Naive thymus-derived CD4-positive, alpha-beta T cell (primary cell): ENCODE measurements around the gene ZC3H14. TPM values are rescaled to one million over a fixed set of nuclear protein-coding genes. Genes with fewer than 3 reads are reported as not detected.

Source experiments
- ATAC-seq: fragments of 150-1000 bp; cut with Tn5 transposase; 2 replicates; pipeline ENCODE4 v1.10.0; 2021; ENCODE audit warnings: mild to moderate bottlenecking, moderate library complexity
- CTCF ChIA-PET: fragments of 350-600 bp; sonication (Branson Sonifier 250); formaldehyde crosslinking; loops from one replicate; lab custom pipeline; 2021; ENCODE audit warnings: antibody characterized with exemption; lab: Charles Lee
- POLR2A ChIA-PET: fragments of 350-600 bp; sonication (Branson Sonifier 250); formaldehyde crosslinking; loops from one replicate; lab custom pipeline; 2021; ENCODE audit warnings: antibody characterized with exemption, inconsistent platforms; lab: Charles Lee
- DNase-seq, 9 donors: peaks; one replicate each; pipeline versions ENCODE4 v3.0.0 to v3.0.0-alpha.2; 2020 to 2022; ENCODE audit warnings: mixed read lengths in 1 of 9
- H3K27ac ChIP-seq: one replicate; pipeline ENCODE4 v1.7.0; 2013; ENCODE audit warnings: mild to moderate bottlenecking, low read depth, low read length, moderate library complexity
- H3K27me3 ChIP-seq, 2 donors: one replicate each; pipeline ENCODE4 v1.7.0; 2013; ENCODE audit warnings: low read length in 2 of 2, mild to moderate bottlenecking in 2 of 2, moderate library complexity in 2 of 2; ENCODE audit not compliant: control insufficient read depth in 2 of 2, insufficient read depth in 2 of 2
- H3K36me3 ChIP-seq, 3 experiments: 1 replicate in 2 of 3; 2 replicates in 1 of 3; pipeline ENCODE4 v1.7.0; 2013; ENCODE audit warnings: low read length in 3 of 3, mild to moderate bottlenecking in 3 of 3, moderate library complexity in 1 of 3; ENCODE audit not compliant: insufficient read depth in 3 of 3, control insufficient read depth in 2 of 3
- H3K4me1 ChIP-seq, 2 donors: one replicate each; pipeline ENCODE4 v1.7.0; 2013; ENCODE audit warnings: low read length in 2 of 2, mild to moderate bottlenecking in 2 of 2, moderate library complexity in 1 of 2; ENCODE audit not compliant: control insufficient read depth in 2 of 2, insufficient read depth in 2 of 2
- H3K4me3 ChIP-seq: 2 replicates; pipeline ENCODE4 v1.7.0; 2013; ENCODE audit warnings: mild to moderate bottlenecking, low read length
- H3K9me3 ChIP-seq, 3 experiments: 1 replicate in 2 of 3; 2 replicates in 1 of 3; pipeline ENCODE4 v1.7.0; 2013; ENCODE audit warnings: low read length in 3 of 3; ENCODE audit not compliant: control insufficient read depth in 2 of 3
- H3K27ac Mint-ChIP-seq, 9 donors: one replicate each; pipeline ENCODE4 v1.8.0; 2020 to 2022; ENCODE audit warnings: mixed read lengths in 9 of 9, mild to moderate bottlenecking in 8 of 9, moderate library complexity in 5 of 9, inconsistent platforms in 2 of 9
- H3K27me3 Mint-ChIP-seq, 5 donors: one replicate each; pipeline ENCODE4 v1.8.0; 2021 to 2022; ENCODE audit warnings: mixed read lengths in 5 of 5, mild to moderate bottlenecking in 1 of 5
- H3K36me3 Mint-ChIP-seq, 5 donors: one replicate each; pipeline ENCODE4 v1.8.0; 2020 to 2022; ENCODE audit warnings: mixed read lengths in 5 of 5, mild to moderate bottlenecking in 3 of 5, inconsistent platforms in 1 of 5
- H3K4me1 Mint-ChIP-seq, 7 donors: one replicate each; pipeline ENCODE4 v1.8.0; 2020 to 2022; ENCODE audit warnings: mixed read lengths in 7 of 7, mild to moderate bottlenecking in 3 of 7, inconsistent platforms in 1 of 7
- H3K4me3 Mint-ChIP-seq, 10 donors: one replicate each; pipeline ENCODE4 v1.8.0; 2020 to 2022; ENCODE audit warnings: mild to moderate bottlenecking in 10 of 10, mixed read lengths in 10 of 10, moderate library complexity in 6 of 10, inconsistent platforms in 2 of 10
- H3K9me3 Mint-ChIP-seq, 11 donors: one replicate each; pipeline ENCODE4 v1.8.0; 2020 to 2022; ENCODE audit warnings: mixed read lengths in 11 of 11, mild to moderate bottlenecking in 4 of 11, inconsistent platforms in 1 of 11, moderate library complexity in 1 of 11
- intact Hi-C, 2 donors: fragments of 100-400 bp; cut with micrococcal nuclease; formaldehyde crosslinking; loops; one replicate each; pipeline ENCODE4 v1.15.1; 2023
- polyA plus RNA-seq, 2 donors: library from polyadenylated mRNA; unstranded; fragments of 300-500 nt; fragmentation: Illumina TruSeq; gene quantifications; one replicate each; pipeline ENCODE4 v1.2.3, GENCODE V29; 2021
- total RNA-seq, 6 experiments: library from RNA in 5 of 6; stranded (reverse) in 5 of 6; gene quantifications; 1 replicate in 5 of 6; 2 replicates in 1 of 6; pipeline ENCODE4 v1.2.3 and lab custom pipeline; 2021 to 2026

ZC3H14 gene
- total and polyA plus RNA-seq, 7 experiments from 2014 or later = 39.7 to 72.4 (median 45.6) TPM

DNA sequence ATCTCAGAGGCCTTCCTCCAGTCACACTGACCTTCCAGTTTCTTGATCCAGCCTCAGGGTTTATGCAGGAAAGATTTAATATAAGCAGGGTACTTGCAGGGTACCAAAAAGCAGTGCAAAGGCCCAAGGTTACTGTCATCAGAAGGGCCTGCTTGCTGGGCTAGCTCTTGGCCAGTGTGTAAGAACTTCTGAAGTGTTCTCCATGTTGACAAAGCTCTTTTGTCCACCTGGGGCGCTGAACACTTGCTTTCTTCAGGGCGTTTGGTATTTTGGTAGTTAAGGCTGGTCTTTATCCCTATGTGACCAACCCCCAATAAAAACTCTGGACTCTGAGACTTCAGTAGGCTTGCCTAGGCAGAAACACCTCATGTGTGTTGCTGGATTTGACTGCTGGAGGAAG lies 69.7 kb downstream of the ZC3H14 start:
- no peak for ATAC-seq
- Histone ChIP-seq H3K9me3 (no peaks in the 10 kb centered on the region), H3K27ac (no peak overlapping the region), H3K27me3 (no peaks in the 10 kb centered on the region), H3K4me3 (no peak overlapping the region), H3K36me3 (no peaks in the 10 kb centered on the region), H3K4me1 (no peaks in the 10 kb centered on the region)
- no peak for DNase-seq
- no peaks in the 10 kb centered on the region for H3K4me1 Mint-ChIP-seq
- H3K9me3 Mint-ChIP-seq = peaks cover 0 to 1% (median 0%) of the 10 kb centered on the region in 11 donors
- POLR2A ChIA-PET = no interaction called here
- CTCF ChIA-PET = interaction anchor here (0.7 kb wide), 1 partner anchor 15 kb away, joined by 3 read pairs; no protein-coding TSS in a partner anchor
- H3K36me3 Mint-ChIP-seq = peaks cover 0 to 32% (median 14%) of the 10 kb centered on the region in 5 donors
- intact Hi-C loops = no loop called here
- H3K27ac Mint-ChIP-seq = no peak overlapping the region
- no peak overlapping the region for H3K4me3 Mint-ChIP-seq
- no peaks in the 10 kb centered on the region for H3K27me3 Mint-ChIP-seq

- H3K36me3 Mint-ChIP-seq = peaks cover 14 to 72% (median 65%) of the 10 kb centered on the region in 5 donors
- peaks cover 0 to 5% (median 0%) of the 10 kb centered on the region in 3 experiments for H3K9me3 ChIP-seq
- POLR2A ChIA-PET = no interaction called here
- intact Hi-C loops = no loop called here
- H3K9me3 Mint-ChIP-seq = peaks cover 4 to 30% (median 17%) of the 10 kb centered on the region in 11 donors
- no peaks in the 10 kb centered on the region for H3K27me3 ChIP-seq
- H3K4me3 ChIP-seq = no peak overlapping the region
- no peak overlapping the region for H3K27ac ChIP-seq
- no peak overlapping the region for H3K27ac Mint-ChIP-seq
- no peak overlapping the region for H3K4me3 Mint-ChIP-seq
- ATAC-seq (no peak), DNase-seq (no peak)
- no peaks in the 10 kb centered on the region for H3K36me3 ChIP-seq
- no peaks in the 10 kb centered on the region for H3K4me1 ChIP-seq
- CTCF ChIA-PET = no interaction called here
- H3K27me3 Mint-ChIP-seq = no peaks in the 10 kb centered on the region
- H3K4me1 Mint-ChIP-seq = no peaks in the 10 kb centered on the region
These were observed 76.4 kb downstream of the ZC3H14 start for GRCh38 chr14:88639221-88639620.

DNA sequence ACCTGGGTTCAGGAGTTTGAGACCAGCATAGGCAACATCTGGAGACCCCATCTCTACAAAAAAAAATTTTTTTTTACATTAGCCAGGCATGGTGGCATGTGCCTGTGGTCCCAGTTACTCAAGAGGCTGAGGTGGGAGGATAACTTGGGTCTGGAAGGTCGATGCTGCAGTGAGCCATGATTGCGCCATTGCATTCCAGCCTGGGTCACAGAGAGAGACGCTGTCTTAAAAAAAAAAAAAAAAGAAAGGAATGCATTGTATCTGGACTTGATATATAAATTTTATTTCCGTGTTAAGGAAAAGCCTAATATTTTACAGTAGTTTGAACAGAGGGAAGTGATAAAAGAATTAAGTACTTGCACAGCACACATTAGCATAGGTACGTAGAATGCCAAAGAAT lies 97.2 kb downstream of the ZC3H14 start:
- H3K36me3 ChIP-seq = no peaks in the 10 kb centered on the region
- no peaks in the 10 kb centered on the region for H3K27me3 Mint-ChIP-seq
- ChIA-PET POLR2A (no interaction called here), CTCF (no interaction called here)
- no peak overlapping the region for H3K4me3 Mint-ChIP-seq
- H3K4me1 ChIP-seq = no peaks in the 10 kb centered on the region
- H3K36me3 Mint-ChIP-seq = peaks cover 5 to 38% (median 28%) of the 10 kb centered on the region in 5 donors
- H3K27ac Mint-ChIP-seq = no peak overlapping the region
- ATAC-seq (no peak), DNase-seq (no peak)
- intact Hi-C loops = loop anchor here in 1 of 2 donors (10.0 kb wide), 1 partner anchor 355 kb away; no protein-coding TSS in a partner anchor
- H3K9me3 Mint-ChIP-seq = peaks cover 0 to 10% (median 2%) of the 10 kb centered on the region in 11 donors
- no peaks in the 10 kb centered on the region for H3K4me1 Mint-ChIP-seq
- H3K4me3 ChIP-seq = no peak overlapping the region
- H3K27ac ChIP-seq = no peak overlapping the region
- H3K9me3 ChIP-seq = no peaks in the 10 kb centered on the region
- H3K27me3 ChIP-seq = no peaks in the 10 kb centered on the region

- peaks cover 6 to 20% (median 17%) of the 10 kb centered on the region in 5 donors for H3K36me3 Mint-ChIP-seq
- no peaks in the 10 kb centered on the region for H3K27me3 Mint-ChIP-seq
- Histone ChIP-seq H3K27me3 (no peaks in the 10 kb centered on the region), H3K4me3 (no peak overlapping the region), H3K9me3 (no peaks in the 10 kb centered on the region), H3K4me1 (no peaks in the 10 kb centered on the region), H3K27ac (no peak overlapping the region), H3K36me3 (no peaks in the 10 kb centered on the region)
- ChIA-PET POLR2A (no interaction called here), CTCF (interaction anchor here (0.5 to 4.6 kb wide), 13 partner anchors 10 to 1235 kb away, joined by 3 to 38 read pairs (median 3); no protein-coding TSS in a partner anchor)
- DNase-seq = peak in 8 of 9 donors; percentile 26 to 71 (median 60)
- ATAC-seq = peak; percentile 78
- intact Hi-C loops = loop anchor here (1.0 to 10.0 kb wide), 9 partner anchors 110 to 1250 kb away; partner anchors contain the start of gene EML5 (in 1 of the 2)
- H3K4me1 Mint-ChIP-seq = peaks cover 0 to 7% (median 0%) of the 10 kb centered on the region in 7 donors
- H3K4me3 Mint-ChIP-seq = no peak overlapping the region
- H3K9me3 Mint-ChIP-seq = peaks cover 0 to 14% (median 10%) of the 10 kb centered on the region in 11 donors
- no peak overlapping the region for H3K27ac Mint-ChIP-seq
These were observed 104.9 kb downstream of the ZC3H14 start for GRCh38 chr14:88667555-88668273.

DNA sequence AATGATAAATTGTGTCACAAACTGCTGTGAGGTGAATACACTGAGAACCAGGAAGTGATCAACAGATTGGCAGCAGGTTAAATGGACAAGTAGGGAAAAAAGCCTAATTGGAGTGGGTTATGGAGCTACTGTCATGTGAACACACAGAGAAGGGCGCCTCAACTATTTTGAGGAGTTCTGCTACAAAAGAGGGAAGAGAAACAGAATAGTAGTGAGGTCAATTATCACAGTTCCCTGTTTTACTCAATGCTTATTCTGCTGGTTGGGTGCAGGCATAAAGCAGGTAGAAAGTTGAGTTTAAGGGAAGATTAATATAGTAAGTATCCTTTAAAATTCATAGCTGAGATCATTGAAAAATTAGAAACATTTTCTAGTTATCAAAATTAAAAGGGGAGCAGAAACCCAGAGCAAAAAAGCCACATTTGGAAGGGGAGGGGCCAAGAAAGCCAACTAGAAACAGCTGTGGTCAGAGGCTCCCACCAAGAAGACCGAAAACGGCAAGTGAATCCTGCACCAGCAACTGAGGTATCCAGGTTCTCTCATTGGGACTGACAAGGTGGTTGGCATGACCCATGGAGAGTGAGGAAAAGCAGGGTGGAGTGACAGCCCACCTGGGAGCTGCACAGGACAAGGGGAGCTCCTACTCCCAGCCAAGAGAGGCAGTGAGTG lies 105.7 kb downstream of the ZC3H14 start:
- no peaks in the 10 kb centered on the region for H3K27me3 Mint-ChIP-seq
- ChIA-PET CTCF (interaction anchor here (0.5 to 4.6 kb wide), 5 partner anchors 9 to 1698 kb away, joined by 3 to 38 read pairs (median 3); no protein-coding TSS in a partner anchor), POLR2A (no interaction called here)
- Histone ChIP-seq H3K27ac (no peak overlapping the region), H3K4me1 (no peaks in the 10 kb centered on the region), H3K27me3 (no peaks in the 10 kb centered on the region), H3K4me3 (no peak overlapping the region), H3K36me3 (no peaks in the 10 kb centered on the region), H3K9me3 (no peaks in the 10 kb centered on the region)
- intact Hi-C loops = loop anchor here (5.0 to 10.0 kb wide), 4 partner anchors 344 to 1249 kb away; no protein-coding TSS in a partner anchor
- H3K36me3 Mint-ChIP-seq = peaks cover 6 to 28% (median 26%) of the 10 kb centered on the region in 5 donors
- DNase-seq (no peak), ATAC-seq (peak; percentile 52)
- no peak overlapping the region for H3K4me3 Mint-ChIP-seq
- H3K27ac Mint-ChIP-seq = no peak overlapping the region
- H3K9me3 Mint-ChIP-seq = peaks cover 0 to 15% (median 10%) of the 10 kb centered on the region in 11 donors
- peaks cover 0 to 7% (median 0%) of the 10 kb centered on the region in 7 donors for H3K4me1 Mint-ChIP-seq

DNA sequence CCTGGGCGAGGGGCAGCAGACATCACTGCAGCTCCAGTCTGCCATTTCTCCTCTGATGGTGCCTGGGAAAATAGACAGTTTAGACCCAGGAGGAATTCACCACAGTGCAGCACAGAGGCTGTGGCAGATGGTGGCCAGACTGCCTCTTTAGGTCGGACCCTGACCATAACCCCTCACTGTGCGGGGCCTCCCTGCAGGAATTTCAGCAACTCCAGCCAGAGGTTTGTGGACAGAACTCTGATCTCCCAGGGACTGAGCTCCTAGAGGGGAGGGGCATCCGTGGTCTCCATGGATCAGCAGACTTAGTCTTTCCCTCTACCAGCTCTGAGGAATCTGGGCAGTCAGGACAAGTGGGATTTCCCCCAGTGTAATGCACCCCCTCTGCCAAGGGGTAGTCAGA lies 106.5 kb downstream of the ZC3H14 start:
- no peaks in the 10 kb centered on the region for H3K36me3 ChIP-seq
- H3K4me3 Mint-ChIP-seq = no peak overlapping the region
- peaks cover 0 to 7% (median 0%) of the 10 kb centered on the region in 7 donors for H3K4me1 Mint-ChIP-seq
- ATAC-seq (no peak), DNase-seq (no peak)
- intact Hi-C loops = loop anchor here (5.0 to 10.0 kb wide), 4 partner anchors 343 to 1248 kb away; no protein-coding TSS in a partner anchor
- H3K36me3 Mint-ChIP-seq = peaks cover 6 to 35% (median 28%) of the 10 kb centered on the region in 5 donors
- no peak overlapping the region for H3K27ac ChIP-seq
- H3K4me3 ChIP-seq = no peak overlapping the region
- no peaks in the 10 kb centered on the region for H3K4me1 ChIP-seq
- H3K9me3 Mint-ChIP-seq = peaks cover 0 to 15% (median 10%) of the 10 kb centered on the region in 11 donors
- no peaks in the 10 kb centered on the region for H3K27me3 ChIP-seq
- H3K9me3 ChIP-seq = no peaks in the 10 kb centered on the region
- POLR2A ChIA-PET = no interaction called here
- no peaks in the 10 kb centered on the region for H3K27me3 Mint-ChIP-seq
- H3K27ac Mint-ChIP-seq = no peak overlapping the region
- CTCF ChIA-PET = interaction anchor here (0.6 to 4.6 kb wide), 3 partner anchors 11 to 1697 kb away, joined by 3 to 38 read pairs (median 4); no protein-coding TSS in a partner anchor
